ENCODE results near the gene VIPR2. TPM values are rescaled to one million over a fixed set of nuclear protein-coding genes. Genes with fewer than 3 reads are reported as not detected.

Gene VIPR2
- total RNA-seq, 1 experiment from 2014 or later: not detected

DNA sequence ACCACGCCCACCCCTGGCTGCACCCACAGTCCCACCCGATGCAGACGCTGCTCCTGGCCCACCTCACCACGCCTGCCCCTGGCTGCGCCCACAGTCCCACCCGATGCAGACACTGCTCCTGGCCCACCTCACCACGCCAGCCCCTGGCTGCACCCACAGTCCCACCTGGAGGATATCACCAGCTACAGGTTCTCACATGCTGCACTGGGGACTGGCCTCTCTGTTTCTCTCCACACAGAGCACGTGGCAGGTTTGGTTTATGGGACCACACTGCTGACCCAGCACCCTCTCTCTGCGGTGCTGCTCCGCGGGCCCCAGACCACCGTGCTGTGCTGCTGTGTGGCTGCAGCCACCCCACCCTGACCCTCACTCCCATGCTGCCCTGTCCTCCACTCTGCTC lies 120.9 kb downstream of the VIPR2 start:
- no TSS peak for BruUV-seq (replicated peaks)
- Histone ChIP-seq H3K27me3 (replicated peaks; ENCODE audit: insufficient read depth, low read depth, low read length, poor library complexity) (peaks cover 17% of the 10 kb centered on the region), H3K4me3 (ENCODE audit: low read depth, low read length, poor library complexity, severe bottlenecking) (no peak overlapping the region), H3K4me1 (ENCODE audit: insufficient read depth, low read length, poor library complexity, severe bottlenecking) (no peaks in the 10 kb centered on the region), H3K36me3 (ENCODE audit: insufficient read depth, low read length, poor library complexity, severe bottlenecking) (no peaks in the 10 kb centered on the region), H3K9me3 (ENCODE audit: low read depth, low read length, poor library complexity, severe bottlenecking) (no peaks in the 10 kb centered on the region), H3K27ac (ENCODE audit: low read depth, low read length, poor library complexity, severe bottlenecking) (no peak overlapping the region)
- POLR2A ChIA-PET (ENCODE audit: low non-redundant PET): no interaction called here
- intact Hi-C loops (cut with micrococcal nuclease; ENCODE audit: unreplicated experiment): no loop called here
- CTCF ChIA-PET: no interaction called here
- TF ChIP-seq EZH2 (IDR thresholded peaks at IDR 0.05; ENCODE audit: borderline replicate concordance, low read depth, low read length, poor library complexity, severe bottlenecking) (no peak), CTCF (conservative IDR thresholded peaks at IDR 0.05; ENCODE audit: low read depth, low read length) (no peak)
- DNase-seq (ENCODE audit: low spot score): no peak

DNA sequence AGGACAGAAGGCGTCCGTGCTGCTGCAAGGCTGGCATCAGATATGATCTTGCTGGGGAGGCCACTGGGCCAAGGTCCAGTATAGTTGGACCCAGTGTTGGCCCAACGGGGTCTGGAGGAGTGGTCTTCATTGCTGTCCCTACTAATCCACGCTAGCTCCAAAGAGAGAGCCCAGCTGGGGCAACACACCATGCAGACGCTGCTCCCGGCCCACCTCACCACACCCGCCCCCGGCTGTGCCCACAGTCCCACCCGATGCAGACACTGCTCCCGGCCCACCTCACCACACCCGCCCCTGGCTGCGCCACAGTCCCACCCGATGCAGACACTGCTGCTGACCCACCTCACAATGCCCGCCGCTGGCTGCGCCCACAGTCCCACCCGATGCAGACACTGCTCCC lies 121.5 kb downstream of the VIPR2 start:
- Histone ChIP-seq H3K27me3 (replicated peaks; ENCODE audit: insufficient read depth, low read depth, low read length, poor library complexity) (peaks cover 15% of the 10 kb centered on the region), H3K36me3 (ENCODE audit: insufficient read depth, low read length, poor library complexity, severe bottlenecking) (no peaks in the 10 kb centered on the region), H3K27ac (ENCODE audit: low read depth, low read length, poor library complexity, severe bottlenecking) (no peak overlapping the region), H3K4me1 (ENCODE audit: insufficient read depth, low read length, poor library complexity, severe bottlenecking) (no peaks in the 10 kb centered on the region), H3K4me3 (ENCODE audit: low read depth, low read length, poor library complexity, severe bottlenecking) (no peak overlapping the region), H3K9me3 (ENCODE audit: low read depth, low read length, poor library complexity, severe bottlenecking) (no peaks in the 10 kb centered on the region)
- no peak for DNase-seq (ENCODE audit: low spot score)
- ChIA-PET POLR2A (ENCODE audit: low non-redundant PET) (no interaction called here), CTCF (no interaction called here)
- no peak for TF ChIP-seq CTCF (conservative IDR thresholded peaks at IDR 0.05; ENCODE audit: low read depth, low read length)
- no peak for TF ChIP-seq EZH2 (IDR thresholded peaks at IDR 0.05; ENCODE audit: borderline replicate concordance, low read depth, low read length, poor library complexity, severe bottlenecking)
- intact Hi-C loops (cut with micrococcal nuclease; ENCODE audit: unreplicated experiment): no loop called here
- no TSS peak for BruUV-seq (replicated peaks)

GRCh38 chr7:159022238-159022993 lies 122.3 kb downstream of the VIPR2 start:
- no peak for DNase-seq (ENCODE audit: low spot score)
- Histone ChIP-seq H3K9me3 (ENCODE audit: low read depth, low read length, poor library complexity, severe bottlenecking) (no peaks in the 10 kb centered on the region), H3K4me3 (ENCODE audit: low read depth, low read length, poor library complexity, severe bottlenecking) (no peak overlapping the region), H3K4me1 (ENCODE audit: insufficient read depth, low read length, poor library complexity, severe bottlenecking) (no peaks in the 10 kb centered on the region), H3K36me3 (ENCODE audit: insufficient read depth, low read length, poor library complexity, severe bottlenecking) (no peaks in the 10 kb centered on the region), H3K27ac (ENCODE audit: low read depth, low read length, poor library complexity, severe bottlenecking) (no peak overlapping the region), H3K27me3 (replicated peaks; ENCODE audit: insufficient read depth, low read depth, low read length, poor library complexity) (peaks cover 10% of the 10 kb centered on the region)
- intact Hi-C loops (cut with micrococcal nuclease; ENCODE audit: unreplicated experiment): no loop called here
- POLR2A ChIA-PET (ENCODE audit: low non-redundant PET): no interaction called here
- no peak for TF ChIP-seq CTCF (conservative IDR thresholded peaks at IDR 0.05; ENCODE audit: low read depth, low read length)
- no peak for TF ChIP-seq EZH2 (IDR thresholded peaks at IDR 0.05; ENCODE audit: borderline replicate concordance, low read depth, low read length, poor library complexity, severe bottlenecking)
- CTCF ChIA-PET: no interaction called here
- BruUV-seq (replicated peaks): no TSS peak
